Right ventricle myocardium inferior (tissue), 1 donor: Measurements from ENCODE around the gene TMEM272. TPM values are rescaled to one million over a fixed set of nuclear protein-coding genes. Genes with fewer than 3 reads are reported as not detected.

Experiments
- ATAC-seq: fragments of 200-7000 bp; cut with Tn5 transposase; one replicate; pipeline ENCODE4 v1.9.1; 2020; ENCODE audit warnings: mild to moderate bottlenecking, moderate library complexity
- DNase-seq: peaks from one replicate; pipeline ENCODE4 v3.0.0; 2021; ENCODE audit errors: missing footprints
- intact Hi-C: fragments of 100-400 bp; cut with DNase I; formaldehyde crosslinking; loops from one replicate; pipeline ENCODE4 v1.11.0; 2022
- total RNA-seq: library from RNA; stranded (reverse); fragmentation: NEBNext Ultra II Directional; extraction: Animal tissue kit (Norgen Biotek cat#: 25700); gene quantifications from one replicate; pipeline ENCODE4 v1.2.1, GENCODE V29; 2021
- donor health status: DM: no; HTN: yes; CAD: no; lungs with severe emphysema.

TMEM272 gene
- total RNA-seq, 1 donor from 2014 or later: 0.49 TPM

DNA sequence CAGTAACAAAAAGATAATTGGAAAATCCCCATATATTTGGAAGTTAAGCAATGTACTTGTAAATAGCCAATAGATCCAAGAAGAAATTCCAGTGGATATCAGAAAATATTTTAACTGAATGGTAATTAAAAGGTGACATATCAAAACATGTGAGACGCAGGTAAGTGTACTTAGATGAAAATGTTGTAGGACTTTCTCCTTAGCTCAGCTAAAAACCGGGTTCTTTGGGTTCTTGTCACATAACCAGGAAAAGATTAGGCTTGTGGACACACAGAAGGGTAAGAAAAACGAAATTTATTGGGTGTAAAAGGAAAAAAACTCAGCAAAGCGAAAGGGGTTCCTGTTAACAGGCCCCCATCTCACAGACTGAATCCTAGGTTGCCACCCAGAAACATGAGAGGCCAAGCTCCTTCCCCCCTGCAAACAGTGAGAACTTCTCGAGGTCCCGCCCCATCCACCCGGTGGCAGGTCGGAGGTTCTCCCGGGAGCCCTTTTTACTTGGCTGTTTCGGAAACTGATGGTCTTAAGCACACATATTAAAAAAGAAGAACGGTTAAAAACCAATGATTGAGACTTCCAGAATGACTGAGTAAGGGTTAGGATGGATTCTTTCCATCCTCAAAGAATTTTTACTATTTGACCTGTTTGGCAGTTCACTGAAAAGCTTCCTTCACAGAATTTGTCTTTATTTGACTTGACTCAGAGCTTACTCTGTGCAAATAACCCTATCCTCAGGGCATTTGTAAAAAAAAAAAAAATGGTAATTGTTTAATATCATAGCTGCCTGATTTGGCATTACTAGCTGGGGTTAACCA is 13.7 kb upstream of the TMEM272 start:
- ATAC-seq (no peak), DNase-seq (no peak)
- intact Hi-C loops: no loop called here

DNA sequence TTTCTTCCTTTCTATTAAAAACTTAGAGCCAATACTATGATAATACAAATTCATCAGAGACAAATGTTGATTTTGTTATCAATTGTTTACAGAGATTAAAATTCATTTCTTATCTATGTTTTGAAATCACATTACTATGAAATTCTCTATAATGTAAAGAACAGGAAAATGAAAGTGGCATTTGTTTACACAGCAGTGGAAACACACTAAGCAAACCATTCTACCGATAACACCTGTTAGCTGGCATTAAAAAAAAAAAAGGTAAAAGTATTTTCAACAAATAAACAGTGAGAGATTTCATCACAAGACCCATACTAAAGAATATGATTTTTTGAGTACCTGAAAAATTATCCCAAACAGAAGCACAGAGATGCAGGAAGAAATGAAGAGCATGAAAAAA is 12.0 kb upstream of the TMEM272 start:
- ATAC-seq (no peak), DNase-seq (no peak)
- intact Hi-C loops: no loop called here

DNA sequence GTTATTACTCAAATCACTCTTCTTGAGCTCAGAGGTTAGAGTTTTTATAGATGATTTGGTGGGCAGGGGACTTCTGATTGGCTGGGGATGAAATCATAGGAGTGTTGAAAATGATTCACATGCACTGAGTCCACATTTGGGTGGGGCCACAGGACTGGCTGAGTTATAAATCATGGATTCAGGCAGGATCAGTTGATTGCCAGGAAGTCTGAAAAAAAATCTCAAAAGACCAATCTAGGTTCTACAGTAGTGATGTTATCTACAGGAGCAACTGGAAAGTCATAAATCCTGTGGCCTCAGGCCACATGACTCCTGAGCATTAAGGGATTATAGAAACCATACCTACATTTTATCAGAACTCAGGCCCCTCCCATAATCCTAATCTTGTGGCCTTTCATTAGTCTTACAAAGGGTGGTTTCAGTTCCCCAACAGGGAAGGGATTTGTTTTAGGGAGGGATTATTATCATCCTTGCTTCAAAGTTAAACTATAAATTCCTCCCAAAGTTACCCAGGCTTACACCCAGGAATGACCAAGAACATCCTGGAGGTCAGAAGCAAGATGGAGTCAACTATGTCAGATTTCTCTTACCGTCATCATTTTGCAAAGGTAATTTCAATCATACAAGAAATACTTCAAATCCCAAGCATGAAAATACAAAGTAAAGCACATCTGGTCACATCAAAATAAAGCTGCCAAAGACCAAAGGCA is 11.2 kb upstream of the TMEM272 start:
- ATAC-seq (no peak), DNase-seq (no peak)
- intact Hi-C loops: no loop called here

DNA sequence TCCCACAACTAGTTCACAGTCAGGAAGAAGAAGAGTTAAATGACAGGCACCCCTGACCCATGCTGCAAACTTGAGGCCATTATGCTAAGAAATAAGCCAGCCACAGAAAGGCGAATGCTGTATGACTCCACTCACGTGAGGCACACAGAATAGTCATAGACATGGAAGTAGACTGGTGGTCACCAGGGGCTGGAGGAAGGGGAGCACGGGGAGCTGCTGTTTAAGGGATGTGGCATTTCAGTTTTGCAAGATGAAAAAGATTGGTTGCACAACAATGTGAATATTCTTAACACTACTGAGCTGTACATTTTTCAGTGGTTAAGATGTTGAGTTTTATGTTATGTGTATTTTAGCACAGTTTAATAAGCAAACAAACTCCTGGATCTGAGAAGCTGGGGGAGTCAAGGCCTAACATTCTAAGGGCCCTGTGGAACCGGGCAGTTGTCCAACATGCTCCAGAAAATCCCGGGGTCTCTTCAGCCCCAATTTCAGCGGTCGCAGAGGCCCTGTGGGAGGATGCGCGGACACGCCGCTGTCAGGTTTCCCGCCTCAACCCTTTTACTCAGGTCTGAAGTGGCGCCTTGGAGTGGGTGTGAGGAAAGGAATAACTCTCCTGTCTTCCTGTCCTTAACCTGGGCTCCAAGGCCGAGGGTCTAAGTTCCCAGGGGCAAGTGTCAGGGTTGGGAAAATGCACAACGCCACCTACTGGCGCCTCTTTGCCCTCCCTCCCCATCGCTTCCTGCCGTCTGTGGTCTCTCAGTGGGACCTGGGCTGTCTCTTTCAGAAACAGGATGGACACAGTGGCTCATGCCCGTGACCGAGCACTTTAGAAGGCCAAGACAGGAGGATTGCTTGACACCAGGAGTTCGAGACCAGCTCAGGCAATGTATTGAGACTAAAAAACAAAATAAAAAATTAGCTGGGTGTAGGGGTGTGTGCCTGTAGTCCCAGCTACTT is 4.4 kb upstream of the TMEM272 start:
- intact Hi-C loops: loop anchor here (5.0 kb wide), 1 partner anchor 278 kb away; the partner anchor contains the start of gene NEK5
- no peak for ATAC-seq
- no peak for DNase-seq

DNA sequence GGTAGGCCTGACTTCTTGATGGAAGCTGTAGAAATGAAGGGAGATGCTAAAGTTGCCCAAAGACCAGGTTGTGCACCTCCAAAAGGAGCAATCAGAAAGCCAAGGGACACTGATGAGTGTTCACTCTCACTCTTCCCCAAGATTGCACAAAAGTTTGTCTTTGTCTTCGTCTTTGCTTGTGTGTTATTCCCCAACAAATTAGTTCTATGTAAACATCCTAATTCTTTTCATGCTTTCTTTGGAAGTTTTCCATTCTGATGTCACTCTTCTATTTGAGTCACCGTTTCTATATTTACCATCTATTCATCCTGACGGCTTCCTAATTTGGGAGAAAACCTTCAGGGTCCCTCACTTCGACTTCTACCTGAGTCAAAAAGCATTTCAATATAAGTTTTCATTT is 3.7 kb upstream of the TMEM272 start:
- no peak for DNase-seq
- ATAC-seq: no peak
- intact Hi-C loops: loop anchor here (5.0 kb wide), 1 partner anchor 279 kb away; the partner anchor contains the start of gene NEK5

DNA sequence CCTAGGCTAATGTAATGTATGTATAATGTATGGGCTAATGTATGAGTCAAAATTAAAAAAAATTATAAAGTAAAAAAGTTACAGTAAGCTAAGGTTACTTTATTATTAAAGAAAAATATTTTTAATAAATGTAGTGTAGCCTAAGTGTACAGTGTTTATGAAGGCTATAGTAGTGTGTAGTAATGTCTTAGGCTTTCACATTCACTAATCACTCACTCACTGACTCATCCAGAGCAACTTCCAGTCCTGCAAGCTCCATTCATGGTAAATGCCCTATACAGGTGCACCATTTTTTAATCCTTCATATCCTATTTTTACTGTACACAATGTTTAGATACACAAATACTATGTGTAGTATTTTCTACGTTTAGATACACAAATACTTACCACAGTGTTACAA is 1.8 kb upstream of the TMEM272 start:
- DNase-seq (no peak), ATAC-seq (no peak)
- intact Hi-C loops: loop anchor here (5.0 kb wide), 1 partner anchor 281 kb away; the partner anchor contains the start of gene NEK5

DNA sequence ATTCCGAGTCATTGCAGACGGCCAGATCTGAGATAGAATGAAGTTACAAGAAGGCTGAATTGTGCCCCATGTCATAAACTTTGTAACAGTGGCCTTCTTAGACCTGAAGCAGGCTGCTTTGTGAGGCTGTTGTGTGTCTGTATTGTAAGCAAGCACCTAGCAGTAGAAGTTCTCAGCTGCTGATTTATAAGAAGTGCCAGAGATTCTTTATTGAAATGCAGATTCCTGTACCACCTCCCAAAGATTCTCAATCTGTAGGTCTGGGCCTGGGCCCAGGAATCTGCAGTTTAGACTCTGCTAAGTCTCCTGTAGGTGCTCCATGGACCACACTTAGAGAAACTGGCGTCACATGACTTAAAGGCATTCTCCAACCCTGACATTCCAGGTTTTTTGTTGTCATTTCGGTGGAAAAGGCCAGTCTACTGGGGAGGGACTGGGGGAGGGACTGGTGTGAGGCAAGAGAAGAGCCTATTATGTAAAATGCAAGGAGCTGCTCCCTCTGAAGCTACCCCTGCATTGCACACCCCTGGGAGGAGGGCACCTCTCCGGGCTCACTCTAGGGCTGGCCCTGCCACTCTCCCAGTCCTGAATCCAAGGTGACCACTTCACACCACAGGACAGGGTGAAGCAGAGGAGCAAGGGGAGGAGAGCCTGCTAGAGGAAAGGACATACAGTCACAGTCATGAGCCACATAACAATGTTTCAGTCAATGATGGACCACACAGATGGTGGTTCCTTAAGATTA is 769 bp upstream of the TMEM272 start:
- DNase-seq: no peak
- ATAC-seq: no peak
- intact Hi-C loops: loop anchor here (5.0 kb wide), 1 partner anchor 282 kb away; the partner anchor contains the start of gene NEK5

DNA sequence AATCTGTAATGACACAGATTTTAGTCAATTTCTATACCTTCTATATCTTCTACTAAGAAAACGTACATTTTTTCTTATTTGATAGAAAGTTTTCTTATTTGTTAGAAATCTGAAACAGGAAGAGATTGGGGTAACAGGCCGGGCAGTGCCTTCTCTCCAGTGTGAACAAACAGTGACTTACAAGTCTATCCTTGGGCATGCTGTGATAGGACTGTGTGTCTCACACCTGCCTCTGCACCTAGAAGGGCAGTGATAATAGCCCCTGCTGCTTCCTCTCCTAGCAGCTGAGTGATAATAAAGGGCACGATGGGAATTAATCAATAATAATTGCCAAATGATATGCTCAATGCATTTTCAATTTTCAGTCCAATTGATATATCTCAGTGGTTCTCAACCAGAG is 1.4 kb downstream of the TMEM272 start:
- DNase-seq (no peak), ATAC-seq (no peak)
- intact Hi-C loops: no loop called here

DNA sequence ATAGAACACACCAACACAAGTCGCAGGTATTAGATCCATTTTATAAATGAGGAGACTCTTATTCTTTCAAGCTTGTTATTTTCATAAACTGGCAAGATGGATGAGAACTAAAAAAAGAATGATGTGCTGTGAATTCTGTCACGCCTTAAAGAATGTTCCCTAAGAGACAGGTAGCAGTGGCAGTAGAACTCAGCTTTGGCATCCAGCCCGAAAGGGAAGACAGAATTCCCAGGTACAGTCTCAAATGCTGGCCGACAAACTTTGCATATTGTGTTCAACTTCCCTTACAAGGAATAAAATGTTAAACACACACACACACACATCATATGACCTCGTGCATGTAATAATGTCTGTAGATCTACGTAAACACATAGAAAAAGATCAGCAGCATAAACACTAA is 3.2 kb downstream of the TMEM272 start:
- no peak for ATAC-seq
- intact Hi-C loops: no loop called here
- no peak for DNase-seq

DNA sequence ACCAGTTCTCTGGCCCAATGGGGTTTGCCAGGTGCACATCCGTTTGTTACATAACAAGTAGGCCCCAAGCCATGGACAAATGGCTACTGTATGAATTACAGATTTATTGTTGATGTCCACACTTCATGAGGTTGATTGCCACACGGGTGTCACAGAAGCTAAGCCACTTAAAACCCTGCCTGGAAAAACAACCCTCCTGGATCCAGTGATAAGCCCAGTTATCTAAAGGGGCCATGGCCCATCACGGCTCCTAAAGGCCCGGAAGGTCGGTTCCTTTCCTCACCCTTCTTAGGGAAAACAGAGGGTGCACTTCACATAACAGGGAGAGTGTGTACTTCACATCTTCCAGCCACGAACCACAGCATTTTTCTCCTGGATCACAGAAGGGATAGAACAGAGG is 4.1 kb downstream of the TMEM272 start:
- intact Hi-C loops: no loop called here
- DNase-seq: no peak
- no peak for ATAC-seq

DNA sequence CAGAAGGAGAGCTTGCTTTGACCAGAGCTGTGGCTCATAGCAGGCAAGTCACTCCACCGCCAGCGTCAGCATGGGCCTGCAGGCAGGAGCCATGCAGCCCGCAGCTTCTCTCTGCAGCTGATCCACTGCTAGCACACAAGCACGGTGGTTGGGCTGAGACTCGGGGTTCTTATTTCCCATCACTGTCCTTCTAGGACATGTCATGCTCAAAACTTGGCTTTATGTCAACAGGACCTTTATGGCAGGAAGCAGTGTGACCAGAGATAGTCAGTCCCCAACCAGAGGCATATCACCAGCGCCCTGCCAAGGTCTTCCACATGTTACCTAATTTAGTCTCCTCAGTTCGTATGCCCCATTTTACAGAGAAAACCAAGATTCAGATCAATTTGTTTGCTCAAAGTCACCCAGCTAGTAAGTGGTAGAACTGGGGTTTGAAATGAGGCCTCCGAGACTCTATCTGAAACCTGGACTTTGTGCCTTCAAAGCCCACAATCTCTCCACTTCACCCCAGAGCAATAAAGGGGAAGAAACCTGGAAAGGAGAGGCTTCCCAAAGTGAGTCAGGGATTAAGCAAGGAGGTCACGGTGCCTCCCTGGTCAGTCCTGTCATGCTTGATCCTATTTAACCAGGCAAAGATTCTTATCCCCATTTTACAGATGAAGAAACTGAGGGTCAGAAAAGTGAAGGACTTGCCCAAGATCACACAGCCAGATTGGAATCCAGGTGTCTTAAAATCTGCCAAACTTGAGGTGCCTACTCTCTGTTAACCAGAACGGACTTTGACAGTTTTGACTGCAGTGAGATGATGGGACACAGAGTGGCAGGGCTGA is 5.1 kb downstream of the TMEM272 start:
- ATAC-seq (peak; percentile 35), DNase-seq (no peak)
- intact Hi-C loops: no loop called here

DNA sequence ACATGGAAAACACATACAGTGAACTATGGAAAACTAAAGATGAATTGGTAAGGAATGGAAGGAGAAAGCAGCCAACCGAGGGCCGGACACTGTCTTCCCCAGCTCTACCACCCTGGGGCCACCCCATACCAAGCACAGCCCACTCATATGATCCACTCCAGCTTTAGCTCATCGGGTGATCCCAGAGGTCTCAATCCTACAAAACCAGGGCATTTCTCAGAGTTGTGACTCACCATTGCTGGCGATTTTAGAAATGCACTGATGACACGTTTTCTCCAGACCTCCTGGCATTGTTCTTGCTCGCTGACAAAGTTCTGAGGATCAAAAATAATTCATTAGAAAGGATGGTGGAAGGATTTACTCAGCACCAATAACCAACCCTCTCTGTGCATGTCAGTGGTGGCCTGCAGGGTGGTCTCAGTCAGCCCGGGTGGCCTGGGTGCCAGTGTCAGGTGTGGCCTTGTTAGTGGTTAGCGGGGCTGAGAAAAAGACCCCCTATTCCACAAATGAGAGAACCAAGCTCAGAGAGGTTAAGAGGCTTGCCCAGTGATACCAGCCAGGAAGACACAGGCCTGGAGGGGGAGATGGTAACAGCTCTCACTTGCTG is 6.6 kb downstream of the TMEM272 start:
- DNase-seq (no peak), ATAC-seq (no peak)
- intact Hi-C loops: no loop called here

DNA sequence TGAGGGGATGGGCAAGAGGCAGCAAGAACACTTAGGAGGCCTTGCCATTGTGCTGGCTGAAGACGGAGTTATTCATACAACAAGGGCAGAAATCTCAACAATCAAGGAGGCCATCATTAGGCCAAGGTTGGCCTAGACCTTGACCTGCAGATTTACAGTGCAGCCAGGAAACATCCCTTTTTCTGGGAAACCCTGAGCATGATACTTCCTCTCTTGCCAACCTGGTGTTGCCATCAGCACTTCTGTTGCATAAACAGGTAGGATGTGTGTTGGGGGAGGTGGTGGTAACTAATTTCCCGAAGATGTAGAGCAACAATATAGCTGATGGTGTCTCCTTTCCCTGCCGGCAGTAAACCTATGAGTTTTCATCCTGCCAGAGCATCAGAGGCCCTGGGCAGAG is 8.0 kb downstream of the TMEM272 start:
- no peak for DNase-seq
- no peak for ATAC-seq
- intact Hi-C loops: no loop called here

DNA sequence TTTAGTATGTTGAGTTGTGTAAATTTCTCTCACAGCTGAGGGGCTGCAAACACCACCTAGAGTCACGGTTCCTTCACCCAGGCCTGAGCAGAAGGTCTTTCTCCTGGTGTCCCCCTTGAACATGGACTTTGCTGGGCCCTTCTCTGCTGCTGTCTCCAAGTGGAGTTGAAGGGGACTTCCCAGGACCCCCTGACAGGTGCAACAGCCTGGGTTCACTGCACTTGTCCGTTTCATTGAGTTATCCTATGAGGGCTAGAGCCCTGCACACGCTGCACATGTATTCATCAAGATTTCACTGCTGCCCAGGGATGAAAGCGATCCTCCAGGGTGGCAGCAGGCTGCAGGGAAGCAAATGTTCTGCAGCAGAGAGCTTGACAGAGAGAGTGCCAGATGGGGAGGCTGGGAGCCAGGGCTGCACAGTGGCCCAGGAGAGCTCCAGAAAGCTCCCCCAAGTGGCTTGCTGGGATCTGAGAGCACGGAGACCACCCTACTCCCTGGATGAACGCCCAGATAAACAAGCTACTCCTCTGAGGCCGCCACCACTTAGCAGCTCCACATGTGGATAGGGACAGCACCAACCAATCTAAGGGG is 10.3 kb downstream of the TMEM272 start:
- intact Hi-C loops: no loop called here
- ATAC-seq (no peak), DNase-seq (no peak)

DNA sequence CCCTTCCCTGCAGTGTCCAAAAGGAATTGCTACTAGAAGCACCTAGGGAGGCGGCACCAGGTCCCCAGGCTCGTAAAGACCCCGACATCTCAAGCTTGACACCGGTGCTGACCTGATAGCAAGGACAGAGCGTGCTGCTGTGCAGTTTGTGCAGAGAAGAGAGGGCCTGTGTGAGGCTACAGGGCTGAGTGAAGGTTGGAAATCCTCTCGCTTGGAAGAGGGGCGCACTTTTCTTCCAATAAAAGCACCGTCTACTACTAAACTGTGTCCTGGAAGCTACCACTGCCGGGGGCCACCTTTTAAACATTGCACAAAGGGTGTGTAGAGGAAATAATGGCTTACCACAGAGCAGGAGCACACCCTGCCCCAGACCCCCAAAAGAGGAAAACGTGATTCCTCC is 11.0 kb downstream of the TMEM272 start:
- ATAC-seq (no peak), DNase-seq (no peak)
- intact Hi-C loops: no loop called here

DNA sequence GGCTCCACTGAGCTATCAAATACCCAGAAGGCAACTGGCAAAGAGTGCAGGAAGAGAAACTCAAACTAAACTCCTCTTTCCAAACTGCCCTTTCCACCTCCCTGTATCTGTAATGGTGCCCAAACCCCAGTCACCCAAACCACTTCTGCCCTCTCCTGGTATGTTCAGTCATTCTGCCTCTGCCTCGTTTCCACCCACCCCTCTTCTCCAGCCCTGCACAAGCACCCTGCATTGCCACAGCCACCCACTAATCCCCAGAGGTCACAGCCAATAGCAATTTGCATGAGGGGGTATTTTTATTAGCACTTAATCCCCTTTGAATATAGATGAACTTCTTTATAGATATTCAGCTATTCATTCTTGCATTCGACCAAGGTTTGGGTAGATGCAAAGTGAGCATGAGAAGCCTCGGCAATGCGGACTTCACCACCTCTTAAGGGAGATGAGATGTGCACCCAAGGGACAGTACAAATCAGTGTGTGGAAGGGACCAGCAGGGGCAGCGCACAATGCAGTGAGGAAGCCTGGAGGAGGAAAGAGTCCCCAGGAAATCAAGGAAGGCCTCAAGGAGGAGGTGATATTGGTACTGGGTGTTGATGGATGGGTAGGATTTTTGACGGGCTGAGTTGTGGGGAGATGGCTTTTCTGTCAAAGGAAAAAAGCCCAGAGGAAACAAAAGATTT is 12.4 kb downstream of the TMEM272 start:
- DNase-seq (no peak), ATAC-seq (peak; percentile 83)
- intact Hi-C loops: loop anchor here (1.0 kb wide), 1 partner anchor 17 kb away; no protein-coding TSS in a partner anchor
